CD4-positive, alpha-beta T cell treated with Interferon gamma for 1 hour (primary cell): ENCODE measurements around the gene URGCP.

ENCODE experiments used
- DNase-seq: peaks from one replicate; pipeline ENCODE4 v3.0.0-alpha.2; 2020

Gene URGCP

GRCh38 chr7:43906331-43907010, at the start of gene URGCP:
URGCP (minus strand) TSS chr7:43906596; CDS start chr7:43906575, 21 bp downstream.
- DNase-seq, result peak; percentile 35

- DNase-seq, result no peak
These were observed 49.6 kb upstream of the URGCP start for GRCh38 chr7:43956027-43956426.

- DNase-seq, result no peak
These were observed 48.3 kb upstream of the URGCP start for GRCh38 chr7:43954524-43955228.

GRCh38 chr7:43953071-43953470, 46.7 kb upstream of the URGCP start:
- no peak for DNase-seq

- DNase-seq, result no peak
These were observed 45.6 kb upstream of the URGCP start for GRCh38 chr7:43952028-43952427.

- no peak for DNase-seq
These were observed 37.9 kb upstream of the URGCP start for GRCh38 chr7:43944286-43944685.

GRCh38 chr7:43943417-43944187, 37.2 kb upstream of the URGCP start:
- no peak for DNase-seq

GRCh38 chr7:43942997-43943396, 36.6 kb upstream of the URGCP start:
- no peak for DNase-seq

- DNase-seq, result no peak
These were observed 35.9 kb upstream of the URGCP start for GRCh38 chr7:43942250-43942649.

GRCh38 chr7:43938892-43939482, 32.6 kb upstream of the URGCP start:
- no peak for DNase-seq

GRCh38 chr7:43937444-43937843, 31.0 kb upstream of the URGCP start:
- DNase-seq, result no peak

GRCh38 chr7:43933902-43934560, 27.6 kb upstream of the URGCP start:
- DNase-seq, result no peak

GRCh38 chr7:43931346-43931745, 24.9 kb upstream of the URGCP start:
- peak; percentile 4 for DNase-seq

GRCh38 chr7:43929529-43930457, 23.4 kb upstream of the URGCP start:
- no peak for DNase-seq

- DNase-seq, result no peak
These were observed 21.4 kb upstream of the URGCP start for GRCh38 chr7:43927810-43928209.

GRCh38 chr7:43926798-43927123, 20.4 kb upstream of the URGCP start:
- no peak for DNase-seq

GRCh38 chr7:43925984-43926797, 19.8 kb upstream of the URGCP start, which contains the start of gene UBE2D4:
UBE2D4 (plus strand) TSS chr7:43926436; CDS start chr7:43926533, 97 bp downstream.
- peak; percentile 82 for DNase-seq

- no peak for DNase-seq
These were observed 16.3 kb upstream of the URGCP start for GRCh38 chr7:43922726-43923125.

GRCh38 chr7:43921423-43921822, 15.0 kb upstream of the URGCP start:
- no peak for DNase-seq

GRCh38 chr7:43915907-43916306, 9.5 kb upstream of the URGCP start:
- no peak for DNase-seq

- no peak for DNase-seq
These were observed 8.4 kb upstream of the URGCP start for GRCh38 chr7:43914795-43915194.
